Activated CD8-positive, alpha-beta memory T cell treated with anti-CD3 and anti-CD28 coated beads, Interleukin-2, amount 50 U/mL, for 1 hour (primary cell): ENCODE measurements around the gene APBB1IP.

Experiments used
- DNase-seq: peaks from one replicate; pipeline ENCODE4 v3.0.0-alpha.2; 2020; ENCODE audit errors: extremely low read depth

APBB1IP gene

GRCh38 chr10:26507441-26507840 lies 69.3 kb downstream of the APBB1IP start:
- DNase-seq, result no peak

DNA sequence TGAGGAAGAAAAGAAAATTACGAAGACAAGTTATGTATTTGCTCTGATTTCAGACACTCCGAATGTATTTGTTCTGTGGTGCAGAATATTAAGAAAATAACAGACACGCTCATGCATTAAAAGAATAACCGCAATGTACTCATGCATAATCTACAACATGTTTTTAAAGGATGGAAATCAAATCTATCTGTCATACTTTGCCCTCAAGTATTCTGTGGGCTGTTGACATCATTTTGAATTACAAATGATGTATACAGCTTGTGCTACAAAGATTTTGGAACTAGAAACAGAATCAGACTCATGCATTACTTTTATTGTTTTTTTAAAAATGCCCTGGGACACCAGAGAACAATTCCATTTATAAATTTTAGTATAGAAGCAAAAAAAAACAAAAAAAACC lies 69.9 kb downstream of the APBB1IP start:
- no peak for DNase-seq

GRCh38 chr10:26509307-26509706 lies 71.2 kb downstream of the APBB1IP start:
- no peak for DNase-seq

DNA sequence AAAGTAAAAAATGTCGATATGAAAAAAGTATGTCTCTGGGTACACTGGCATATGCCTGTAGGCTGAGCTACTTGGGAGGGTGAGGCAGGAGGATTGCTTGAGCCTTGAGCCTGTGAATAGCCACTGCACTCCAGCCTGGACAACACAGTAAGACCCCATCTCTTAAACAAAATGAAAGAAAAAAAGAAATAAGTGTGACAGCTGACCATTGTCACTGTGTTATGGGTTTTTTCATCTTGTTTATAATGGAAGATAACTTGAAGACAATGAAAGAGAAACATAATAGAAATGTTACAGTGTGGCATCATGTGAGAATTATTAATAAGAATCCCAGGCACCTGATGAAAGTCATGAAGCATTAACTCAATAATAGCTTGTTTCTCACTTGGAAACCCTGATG lies 75.0 kb downstream of the APBB1IP start:
- DNase-seq, result no peak

DNA sequence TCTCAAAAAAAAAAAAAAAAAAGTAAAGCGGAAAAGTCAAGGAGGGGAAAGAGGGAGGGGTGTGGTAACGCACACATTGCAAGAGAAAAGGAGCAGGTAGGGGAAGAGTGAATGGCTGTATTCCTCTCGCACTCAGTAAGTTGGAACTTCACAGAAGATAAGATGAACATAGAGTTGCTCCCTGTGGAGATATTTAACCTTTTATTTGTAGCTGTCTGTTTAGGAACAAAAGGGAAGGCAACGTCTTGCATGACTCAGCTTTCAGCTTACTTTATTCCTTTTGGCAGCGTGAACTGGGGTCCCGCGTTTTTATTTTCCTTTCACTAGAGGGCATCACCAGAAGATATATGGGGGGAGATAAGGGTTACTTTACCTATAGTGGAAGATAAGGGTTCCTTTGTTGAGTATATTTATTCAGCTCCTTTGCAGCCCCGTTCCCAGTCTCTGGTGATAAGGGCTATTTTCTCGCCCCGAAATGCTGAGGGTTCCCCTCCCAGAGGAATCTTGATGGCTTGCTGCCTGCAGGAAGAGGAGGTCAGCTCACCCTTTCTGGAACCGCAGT lies 78.5 kb downstream of the APBB1IP start:
- no peak for DNase-seq

DNA sequence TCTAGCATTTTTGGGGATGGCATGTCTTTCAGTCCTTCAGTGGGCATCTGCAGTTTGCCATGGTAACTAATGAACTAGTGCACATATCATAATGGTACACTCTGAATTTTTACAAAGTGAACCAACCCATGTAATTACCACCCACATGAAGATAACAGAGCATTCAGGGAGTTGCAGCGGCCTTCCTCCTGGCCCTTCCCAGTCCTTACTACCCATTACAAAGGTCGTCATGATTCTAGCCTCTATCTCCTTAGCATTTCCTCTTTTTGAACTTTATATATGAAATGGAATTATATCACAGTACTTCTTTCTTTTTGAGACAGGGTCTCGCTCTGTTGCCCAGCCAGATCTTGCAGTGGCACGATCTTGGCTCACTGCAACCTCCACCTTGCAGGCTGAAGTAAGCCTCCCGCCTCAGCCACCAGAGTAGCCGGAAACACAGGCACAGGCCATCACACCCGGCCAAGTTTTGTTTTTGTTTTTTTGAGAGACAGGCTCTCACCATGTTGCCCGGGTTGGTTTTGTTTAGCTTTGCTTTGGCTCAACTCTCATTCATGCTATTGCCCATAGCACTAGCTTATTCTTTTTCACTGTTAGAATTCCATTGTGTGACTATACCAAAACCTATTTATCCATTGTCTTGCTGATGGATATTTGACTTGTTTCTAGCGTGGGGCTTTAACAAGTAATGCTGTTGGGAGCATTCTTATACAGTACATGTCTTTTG lies 79.2 kb downstream of the APBB1IP start:
- no peak for DNase-seq

DNA sequence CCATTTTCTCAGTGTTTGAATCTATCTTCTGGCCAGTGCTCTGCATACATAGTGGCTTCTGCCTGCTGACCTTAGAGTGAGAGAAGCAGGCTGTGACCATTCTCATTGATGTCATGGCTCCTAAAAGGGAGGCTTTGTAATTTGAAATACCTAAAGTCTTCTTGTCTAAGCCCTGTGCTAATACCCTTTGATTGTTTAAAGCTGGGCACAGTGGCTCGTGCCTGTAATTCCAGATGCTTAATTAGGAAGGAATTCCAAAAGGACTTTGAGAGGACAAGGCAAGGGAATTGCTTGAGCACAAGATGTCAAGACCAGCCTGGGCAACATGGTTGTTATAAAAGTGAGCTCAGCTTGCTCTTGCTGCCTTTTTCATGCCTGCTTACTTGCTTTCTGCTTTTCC lies 81.7 kb downstream of the APBB1IP start:
- no peak for DNase-seq

DNA sequence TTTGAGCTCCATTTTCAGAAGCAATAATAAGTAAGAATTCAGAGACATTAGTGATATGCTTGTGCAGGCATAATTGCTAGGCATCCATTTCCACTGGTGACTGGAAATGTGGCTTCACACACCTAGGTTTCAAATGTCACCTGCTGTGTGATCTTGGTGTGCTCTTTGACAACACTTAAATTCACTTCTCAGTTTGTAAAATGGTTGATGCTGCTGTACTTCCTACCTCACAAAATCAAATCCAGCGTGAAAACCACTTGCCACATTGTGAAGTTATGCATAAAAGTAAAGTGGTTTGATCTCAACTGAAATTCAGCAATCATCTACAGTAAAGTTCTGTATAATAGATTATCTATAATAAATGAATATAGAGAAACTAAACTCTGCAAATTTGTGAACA lies 82.4 kb downstream of the APBB1IP start:
- DNase-seq, result no peak

DNA sequence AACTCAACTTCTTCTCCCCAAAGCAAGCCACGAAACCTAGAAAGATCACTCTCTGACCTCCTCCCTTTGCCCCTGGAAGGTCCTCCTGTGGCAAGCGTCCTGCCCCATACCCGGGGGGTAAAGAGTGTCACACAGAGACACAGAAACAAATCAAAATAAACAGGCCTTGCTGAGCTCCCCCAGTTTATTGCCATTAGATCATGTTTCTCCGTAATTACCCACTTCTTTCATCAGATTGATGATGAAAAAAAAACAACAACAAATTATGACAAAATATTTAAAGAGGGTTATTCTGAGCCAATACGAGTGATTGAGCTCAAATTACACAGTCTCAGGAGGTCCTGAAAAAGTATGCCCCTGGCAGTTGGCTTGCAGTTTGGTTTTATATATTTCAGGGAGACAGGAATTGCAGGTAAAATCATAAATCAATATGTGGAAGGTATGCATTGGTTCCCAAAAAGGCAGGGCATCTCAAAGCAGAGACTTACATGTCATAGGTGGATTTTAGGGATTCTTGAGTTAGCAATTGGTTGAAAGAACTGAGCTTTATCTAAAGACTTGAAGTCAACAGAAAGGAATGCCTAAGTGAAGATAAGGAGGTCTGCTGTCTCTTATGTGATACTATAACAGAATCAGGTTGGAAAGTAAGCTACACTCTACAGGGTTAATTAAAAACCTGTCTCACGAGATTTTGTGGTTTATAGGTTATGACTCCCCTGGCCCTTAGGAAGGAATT lies 86.2 kb downstream of the APBB1IP start:
- DNase-seq, result no peak

GRCh38 chr10:26525586-26525985 lies 87.4 kb downstream of the APBB1IP start:
- no peak for DNase-seq

DNA sequence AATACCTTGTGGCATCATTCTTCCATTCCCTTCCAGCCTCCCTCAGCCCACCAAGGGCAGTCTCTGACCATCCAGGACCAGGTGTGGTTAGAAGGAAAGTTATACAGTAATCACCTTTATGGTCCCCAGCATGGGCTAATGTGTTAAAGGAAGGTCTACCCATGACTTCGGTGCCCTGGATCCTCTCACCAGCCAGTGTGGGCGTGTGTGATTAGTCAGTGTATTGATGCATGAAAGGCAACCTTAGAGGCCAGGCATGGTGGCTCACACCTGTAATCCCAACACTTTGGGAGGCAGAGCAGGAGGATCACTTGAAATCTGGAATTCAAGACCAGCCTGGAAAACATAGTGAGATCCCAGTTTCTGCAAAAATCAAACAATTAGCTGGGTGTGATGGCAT lies 88.9 kb downstream of the APBB1IP start:
- DNase-seq, result no peak

DNA sequence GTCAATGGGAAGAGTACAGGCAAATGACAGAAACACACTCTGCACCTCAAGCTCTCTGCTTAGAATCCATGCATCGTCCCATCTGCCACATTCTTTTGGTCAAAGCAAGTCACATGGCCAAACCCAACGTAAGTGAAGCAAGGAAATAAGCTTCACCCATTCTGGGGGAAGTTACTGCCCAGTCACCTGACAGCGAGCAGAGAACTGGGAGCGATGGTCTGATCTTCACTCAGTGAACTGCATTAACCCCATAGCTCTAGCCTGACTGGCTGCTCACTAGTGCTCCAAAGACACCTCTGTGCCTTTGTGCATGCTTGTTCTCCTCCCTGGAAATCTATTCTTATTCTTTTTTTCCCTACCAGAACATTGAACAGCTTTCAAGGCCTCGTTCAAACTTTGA lies 89.9 kb downstream of the APBB1IP start:
- no peak for DNase-seq

DNA sequence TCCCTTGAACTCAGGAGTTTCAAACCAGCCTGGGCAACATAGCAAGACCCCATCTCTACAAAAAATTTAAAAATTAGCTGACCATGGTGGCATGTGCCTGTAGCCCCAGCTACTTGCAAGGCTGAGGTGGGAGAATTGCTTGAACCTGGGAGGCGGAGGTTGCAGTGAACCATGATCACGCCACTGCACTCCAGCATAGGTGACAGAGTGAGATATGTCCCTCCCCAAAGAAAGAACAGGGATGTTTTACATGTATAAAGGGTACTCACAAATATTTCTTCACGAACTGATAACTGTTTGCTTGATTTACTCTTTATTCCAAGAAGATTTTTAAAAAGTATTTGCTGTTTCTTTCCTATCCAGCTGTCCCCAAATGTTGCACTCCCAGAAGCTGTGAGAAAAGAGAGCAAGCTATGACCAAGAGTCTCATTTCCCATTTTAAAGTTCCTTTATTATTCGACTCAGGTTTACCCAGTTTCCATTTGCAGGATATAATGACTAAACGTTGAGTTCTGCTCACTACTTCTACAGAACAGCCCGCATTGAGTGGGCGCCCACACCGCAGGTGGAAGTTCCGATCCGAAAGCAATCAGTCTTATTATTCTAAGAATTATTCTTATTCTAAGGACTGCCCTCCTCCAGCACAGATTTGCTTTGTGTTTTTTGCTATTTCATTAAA lies 90.7 kb downstream of the APBB1IP start:
- no peak for DNase-seq

- DNase-seq, result no peak
These were observed 96.2 kb downstream of the APBB1IP start for GRCh38 chr10:26534384-26534783.

DNA sequence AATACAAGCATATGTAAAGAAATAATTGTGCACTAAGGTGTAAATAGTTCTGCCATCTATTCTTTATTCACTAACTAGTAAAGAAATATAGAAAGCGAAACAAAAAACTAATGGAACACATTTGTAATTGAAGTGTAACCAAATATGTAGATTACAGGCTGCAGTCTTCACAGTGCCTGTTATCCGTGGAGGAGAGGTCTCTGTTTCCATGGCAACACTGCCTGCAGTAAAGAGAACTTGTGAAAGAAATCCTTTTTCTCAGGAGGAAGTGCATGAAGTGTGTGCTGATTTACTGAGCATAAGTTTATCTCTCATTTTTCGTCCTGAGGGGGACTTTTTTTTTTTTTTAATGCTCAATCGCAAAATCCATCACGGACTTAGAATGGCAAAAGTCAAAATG lies 102.5 kb downstream of the APBB1IP start:
- DNase-seq, result no peak

DNA sequence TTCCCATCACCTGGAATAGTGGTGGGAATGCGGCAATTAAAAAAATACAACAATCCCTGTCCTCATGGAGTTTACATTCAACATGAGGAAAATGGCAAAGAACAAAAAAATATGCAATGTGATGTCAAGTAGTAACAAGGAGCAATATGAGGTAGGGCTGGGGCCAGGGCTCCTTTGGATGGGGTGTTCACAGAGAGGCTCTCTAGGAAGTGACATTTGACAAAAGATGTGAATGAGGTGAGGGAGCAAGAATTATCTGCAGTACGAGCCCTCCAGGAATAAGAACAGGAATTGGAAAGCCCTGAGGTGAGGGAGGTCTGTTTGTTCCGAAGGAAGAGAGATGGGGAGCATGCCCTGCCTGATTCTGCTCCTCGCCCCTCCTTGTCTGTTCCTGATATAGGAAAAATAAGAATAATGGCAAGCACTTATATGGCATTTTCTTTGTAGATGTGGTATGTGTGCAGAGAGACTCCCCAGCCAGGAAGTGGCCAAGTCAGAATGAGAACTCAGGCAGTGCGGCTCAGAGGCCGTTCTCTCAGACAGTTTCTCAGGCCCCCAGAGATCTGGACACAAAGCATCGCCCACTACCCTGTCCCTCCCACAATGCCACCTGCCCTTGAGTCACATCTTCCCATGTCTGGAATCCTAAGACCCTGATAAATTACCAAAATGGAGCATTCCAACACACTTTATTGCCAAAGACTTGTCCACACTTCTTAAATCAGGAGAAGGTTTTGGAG lies 105.6 kb downstream of the APBB1IP start:
- DNase-seq, result no peak

GRCh38 chr10:26544932-26545331 lies 106.8 kb downstream of the APBB1IP start:
- DNase-seq, result no peak

DNA sequence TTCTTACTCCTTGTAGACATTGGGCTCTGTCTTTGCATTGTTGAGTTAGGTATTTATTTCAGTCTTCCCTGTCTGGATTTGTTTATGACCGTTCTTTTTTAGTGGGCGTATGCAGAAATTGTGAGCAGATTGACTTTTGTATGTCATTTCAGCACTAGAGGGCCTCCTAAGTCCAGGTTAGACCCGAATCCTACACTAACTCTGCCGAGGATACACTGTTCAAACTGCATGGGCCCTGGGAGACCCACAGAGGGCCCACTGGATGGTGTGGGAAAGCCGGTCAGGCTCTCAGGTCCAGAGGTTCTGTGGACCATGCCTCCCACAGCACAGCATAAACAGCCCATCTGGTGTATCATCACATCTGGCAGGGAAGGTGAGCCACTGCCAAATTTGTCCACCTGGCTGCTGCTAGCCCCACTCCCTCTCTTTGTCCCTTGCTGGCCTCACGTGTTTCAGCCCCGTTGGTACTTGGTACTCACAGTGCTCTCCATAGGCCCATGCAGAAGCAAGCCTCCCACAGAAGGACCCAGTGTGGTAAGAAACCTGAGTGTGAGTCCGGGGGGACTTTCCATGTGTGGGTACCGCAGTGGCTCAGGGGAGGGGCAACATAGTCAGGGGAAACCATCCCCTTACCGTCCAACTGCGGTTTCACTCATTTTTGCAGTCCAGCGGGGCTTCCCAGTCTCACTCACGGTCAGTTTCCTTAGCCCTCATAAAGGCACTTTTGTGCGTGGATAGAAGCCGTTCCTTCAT lies 112.8 kb downstream of the APBB1IP start:
- no peak for DNase-seq

- DNase-seq, result no peak
These were observed 116.1 kb downstream of the APBB1IP start for GRCh38 chr10:26554246-26554645.

DNA sequence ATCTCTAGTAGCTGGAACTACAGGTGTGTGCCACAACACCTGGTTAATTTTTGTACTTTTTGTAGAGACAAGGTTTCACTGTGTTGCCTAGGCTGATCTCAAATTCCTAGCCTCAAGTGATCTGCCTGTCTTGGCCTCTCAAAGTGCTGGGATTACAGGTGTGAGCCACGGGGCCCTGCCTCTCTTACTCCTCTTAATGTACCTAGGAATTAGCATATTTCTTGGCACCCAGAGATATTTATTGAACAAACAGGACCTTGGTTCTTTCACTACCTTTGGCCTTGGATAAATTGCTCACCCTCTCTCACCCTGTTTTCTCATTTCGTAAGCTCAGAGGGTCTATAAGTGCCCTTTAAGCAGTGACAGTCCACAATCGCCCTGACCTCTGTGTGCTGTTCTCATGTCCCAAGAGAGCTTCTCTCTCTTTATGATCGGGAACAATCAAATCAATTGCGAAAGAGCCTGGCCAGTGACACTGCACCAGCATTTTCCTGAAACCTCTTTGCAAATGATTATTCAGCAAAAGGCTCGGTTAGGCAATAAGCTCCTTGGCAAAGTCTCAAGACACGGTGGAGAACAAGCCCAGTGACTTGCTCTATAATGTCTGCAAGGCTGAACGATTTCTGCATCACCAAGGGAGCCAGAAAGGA lies 117.7 kb downstream of the APBB1IP start:
- DNase-seq, result no peak
